ENCODE results near the gene MKX.
"Not testable (repeated sequence)": the region's sequence is repeated elsewhere in the genome, so short reads cannot be mapped to it uniquely, and the experiment has no call there.

MKX gene

DNA sequence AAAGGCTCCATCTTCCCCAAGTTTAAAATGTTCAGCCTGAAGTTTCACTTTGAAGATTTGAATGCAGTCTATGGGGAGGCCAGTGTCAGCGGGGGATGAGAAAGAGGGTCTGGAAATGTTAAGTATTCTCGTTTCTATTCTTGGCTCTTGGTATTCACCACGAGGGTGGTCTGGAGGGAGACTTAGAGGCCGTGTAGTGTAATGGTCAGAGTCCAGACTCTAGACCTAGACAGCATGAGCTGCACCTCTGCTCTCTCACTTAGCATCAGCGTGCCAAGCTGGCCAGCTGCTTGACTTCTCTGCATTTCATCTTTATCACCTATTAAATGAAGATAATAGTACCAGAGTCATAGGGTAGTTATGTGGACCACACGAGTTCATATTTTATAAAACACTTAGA is 57.9 kb downstream of the MKX start:
- DNase-seq: no peak

GRCh38 chr10:27687326-27687725 is 58.3 kb downstream of the MKX start:
- no peak for DNase-seq

DNA sequence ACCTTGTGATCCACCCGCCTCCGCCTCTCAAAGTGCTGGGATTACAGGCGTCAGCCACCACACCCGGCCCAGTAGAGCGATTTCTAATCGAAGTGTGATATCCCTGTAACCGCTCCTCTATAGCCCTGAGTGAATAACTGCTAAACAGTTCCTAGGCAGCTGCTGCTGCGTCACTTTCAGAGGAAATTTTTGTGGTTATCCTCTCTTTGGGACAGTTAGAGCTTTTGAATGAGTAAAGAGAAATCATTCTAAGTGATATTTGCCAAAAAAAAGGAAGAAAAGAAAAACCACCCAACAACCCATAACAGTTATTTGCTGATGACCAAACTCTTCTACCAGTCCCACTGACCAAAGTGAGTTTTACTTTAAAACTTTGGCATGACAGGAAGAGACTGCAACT is 59.9 kb downstream of the MKX start:
- no peak for DNase-seq

DNA sequence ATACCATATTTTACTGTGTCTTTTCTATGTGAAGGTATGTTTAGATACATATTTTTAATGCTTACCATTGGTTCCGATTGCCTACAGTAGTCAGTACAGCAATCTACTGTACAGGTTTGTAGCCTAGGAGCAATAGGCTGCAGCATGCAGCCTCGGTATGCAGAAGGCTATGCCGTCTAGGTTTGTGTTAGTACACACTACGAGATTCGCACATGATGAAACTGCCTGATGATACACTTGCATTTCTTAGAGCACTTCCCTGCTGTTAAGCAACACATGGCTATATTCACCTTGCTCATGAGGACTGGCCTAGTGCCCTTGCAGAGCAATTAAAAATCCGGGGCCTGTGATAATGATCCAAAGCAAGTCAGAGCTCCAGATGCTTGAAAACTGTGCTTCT is 62.4 kb downstream of the MKX start:
- no peak for DNase-seq

DNA sequence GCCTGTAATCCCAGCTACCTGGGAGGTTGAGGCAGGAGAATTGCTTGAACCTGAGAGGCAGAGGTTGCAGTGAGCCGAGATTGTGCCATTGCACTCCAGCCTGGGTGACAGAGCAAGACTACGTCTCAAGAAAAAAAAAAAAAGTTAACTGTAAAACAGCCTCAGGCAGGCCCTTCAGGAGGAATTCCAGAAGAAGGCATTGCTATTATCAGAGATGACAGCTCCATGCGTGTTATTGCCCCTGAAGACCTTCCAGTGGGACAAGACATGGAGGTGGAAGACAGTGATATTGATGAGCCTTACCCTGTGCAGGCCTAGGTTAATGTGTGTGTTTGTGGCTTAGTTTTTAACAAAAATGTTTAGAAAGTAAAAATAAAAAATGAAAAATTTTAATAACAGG is 63.8 kb downstream of the MKX start:
- not testable (repeated sequence) for DNase-seq

GRCh38 chr10:27680691-27681605 is 64.7 kb downstream of the MKX start:
- DNase-seq: no peak

DNA sequence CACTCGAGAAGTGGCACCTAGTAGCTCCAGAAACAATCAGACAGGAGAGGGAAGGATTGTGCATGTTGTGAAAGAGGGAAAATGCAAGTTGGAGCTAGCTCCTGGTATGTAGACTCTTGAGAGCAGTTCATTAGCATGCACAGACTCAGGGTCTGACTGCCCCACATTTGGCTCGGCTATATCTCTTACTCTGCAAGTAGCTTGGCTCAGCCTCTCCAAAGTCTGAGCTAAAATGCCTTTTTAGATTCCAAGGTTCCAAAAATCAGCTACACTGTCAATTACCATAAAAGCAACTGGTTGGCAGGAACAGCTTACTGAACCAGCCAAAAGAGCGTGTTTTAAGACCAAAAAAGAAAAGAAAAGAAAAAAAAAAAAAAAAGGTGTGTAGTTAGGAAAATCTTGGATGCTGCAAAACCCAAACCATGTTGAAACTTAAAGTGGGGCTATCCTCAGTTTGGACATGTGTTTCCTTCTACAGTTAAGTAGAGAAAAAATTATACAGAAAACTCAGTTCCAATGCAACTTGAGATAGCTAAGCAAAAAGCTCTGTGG is 65.5 kb downstream of the MKX start:
- DNase-seq: no peak

DNA sequence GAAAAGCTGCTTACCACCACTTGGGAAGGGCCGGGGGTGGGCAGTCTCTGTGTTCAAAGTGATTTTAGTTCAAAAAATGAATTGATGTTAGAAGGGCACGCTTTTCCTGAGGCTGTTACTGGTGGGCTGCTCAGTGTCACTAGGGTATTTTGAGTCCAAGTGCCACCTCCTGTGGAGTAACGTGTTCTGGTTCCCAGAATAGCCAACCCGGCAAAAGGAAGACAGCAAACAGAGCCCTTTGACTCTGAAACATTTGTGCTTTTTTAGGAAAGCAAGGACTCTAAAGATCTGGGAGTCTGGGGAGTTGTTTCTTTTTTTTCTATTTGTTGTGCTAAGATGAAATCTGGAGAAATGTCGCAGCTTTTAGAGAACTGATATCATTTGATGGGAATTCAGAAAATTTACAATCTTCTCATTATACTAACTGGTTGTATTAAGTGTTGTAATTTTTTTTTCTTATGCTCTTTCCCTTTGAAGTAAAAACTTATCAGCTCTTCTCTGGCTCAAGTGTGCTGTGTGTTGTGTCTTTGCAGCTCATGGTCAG is 66.2 kb downstream of the MKX start:
- no peak for DNase-seq

DNA sequence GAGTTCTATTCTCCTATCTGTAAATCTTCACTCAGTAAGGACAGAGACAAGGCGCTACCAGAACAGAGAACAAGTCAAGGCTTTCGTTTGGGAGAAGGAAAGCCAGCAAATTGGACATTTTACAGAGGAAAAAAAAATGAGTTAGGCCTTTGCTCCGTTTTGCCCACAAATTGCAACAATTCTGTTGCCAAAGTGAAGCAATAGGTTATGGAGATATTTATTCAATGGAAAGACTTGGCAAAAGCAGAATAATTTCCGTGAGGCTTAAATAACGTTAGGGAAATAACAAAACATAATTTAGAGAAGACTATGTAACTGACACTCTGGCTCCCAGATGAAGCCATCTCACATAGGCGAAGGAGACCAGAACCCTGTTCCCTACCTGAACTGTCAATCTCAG is 67.5 kb downstream of the MKX start:
- DNase-seq: no peak

DNA sequence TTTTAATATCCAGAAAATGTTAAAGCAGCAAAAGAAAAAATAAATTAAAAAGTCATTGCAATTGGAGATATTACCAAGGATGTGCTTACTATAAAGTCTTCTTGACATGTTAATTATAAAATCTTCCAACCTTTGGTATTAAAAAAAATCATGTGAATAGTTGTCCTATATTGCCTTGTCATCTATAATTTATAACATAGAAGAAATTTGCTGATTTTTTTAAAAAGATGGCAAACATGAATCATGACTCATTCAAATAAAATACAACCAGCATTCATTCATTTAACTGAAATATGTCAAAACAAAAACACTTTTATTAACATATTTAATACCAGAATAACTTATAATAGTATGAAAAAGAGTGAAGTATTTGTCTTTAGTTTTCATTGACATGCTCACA is 72.6 kb downstream of the MKX start:
- DNase-seq: no peak

DNA sequence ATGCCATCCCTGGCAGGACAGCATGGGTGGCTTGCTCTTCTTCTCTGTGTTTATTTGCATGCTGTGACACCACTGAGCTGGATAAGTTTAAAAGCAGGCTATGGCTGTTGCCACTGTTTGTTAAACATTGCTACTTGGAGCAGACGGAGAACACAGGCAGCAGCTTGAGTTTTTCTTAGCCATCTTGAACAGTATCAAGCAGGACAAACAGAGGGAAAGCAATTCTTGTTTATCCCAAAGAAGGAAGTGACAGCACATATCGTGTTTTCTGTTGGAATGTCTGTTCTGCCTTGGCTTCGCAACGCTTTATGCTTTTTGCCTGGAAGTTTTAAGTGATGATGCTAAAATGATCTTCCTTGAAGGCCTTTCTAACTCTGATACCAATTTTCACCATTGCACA is 73.8 kb downstream of the MKX start:
- DNase-seq: no peak

DNA sequence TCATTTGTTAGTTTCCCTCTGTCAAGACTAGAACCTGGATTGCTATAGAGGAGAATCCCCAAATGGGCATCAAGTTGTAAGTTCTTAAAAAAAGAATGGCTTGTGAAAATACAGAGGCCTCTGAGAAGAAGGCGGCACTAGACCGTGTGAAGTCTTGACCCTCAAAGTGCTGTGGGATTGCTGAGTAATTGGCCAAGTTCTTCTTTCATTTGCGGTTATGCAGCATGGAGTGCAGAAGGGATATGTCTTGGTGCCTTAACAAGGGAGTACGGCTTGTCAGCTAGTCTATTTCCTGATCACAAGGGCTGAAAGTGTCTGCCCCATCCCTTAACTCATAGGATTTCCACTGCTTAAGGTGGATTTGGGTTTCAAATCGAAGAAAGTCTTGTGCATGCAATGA is 81.2 kb downstream of the MKX start:
- DNase-seq: no peak

DNA sequence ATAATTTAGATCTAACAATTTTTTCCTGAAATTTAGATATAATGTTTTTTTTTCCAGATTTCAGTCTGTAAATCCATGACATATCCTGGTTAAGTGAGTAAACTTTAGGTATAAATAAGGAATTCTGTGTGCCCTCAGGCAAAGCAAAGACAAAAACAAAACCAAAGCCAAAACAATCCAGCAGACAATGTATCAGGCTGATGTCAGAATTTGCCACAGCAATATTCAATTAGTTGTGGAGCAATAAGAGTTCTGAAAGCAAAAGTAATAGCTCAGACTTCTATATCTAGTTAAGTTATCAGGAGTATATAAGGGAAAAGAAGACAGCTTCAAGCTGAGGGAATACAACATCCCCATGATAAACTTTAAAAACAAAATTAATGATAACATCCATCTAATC is 82.0 kb downstream of the MKX start:
- no peak for DNase-seq

- DNase-seq: no peak
These were observed 83.9 kb downstream of the MKX start for GRCh38 chr10:27661514-27662286.

DNA sequence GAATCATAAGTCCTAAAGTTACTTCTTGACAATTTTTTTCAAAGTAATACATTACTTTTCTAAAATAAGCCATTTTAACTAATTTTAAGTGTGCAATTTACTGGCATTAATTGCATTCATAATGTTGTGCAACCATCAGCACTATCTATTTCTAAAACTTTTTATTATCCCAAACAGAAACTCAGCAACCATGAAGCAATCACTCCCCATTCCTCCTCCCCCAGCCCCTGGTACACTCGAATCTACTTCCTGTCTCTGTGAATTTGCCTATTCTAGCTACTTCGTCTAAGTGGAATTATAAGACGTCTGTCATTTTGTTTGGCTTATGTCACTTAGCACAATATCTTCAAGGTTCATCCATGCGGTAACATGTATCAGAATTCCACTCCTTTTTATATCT is 84.9 kb downstream of the MKX start:
- no peak for DNase-seq

DNA sequence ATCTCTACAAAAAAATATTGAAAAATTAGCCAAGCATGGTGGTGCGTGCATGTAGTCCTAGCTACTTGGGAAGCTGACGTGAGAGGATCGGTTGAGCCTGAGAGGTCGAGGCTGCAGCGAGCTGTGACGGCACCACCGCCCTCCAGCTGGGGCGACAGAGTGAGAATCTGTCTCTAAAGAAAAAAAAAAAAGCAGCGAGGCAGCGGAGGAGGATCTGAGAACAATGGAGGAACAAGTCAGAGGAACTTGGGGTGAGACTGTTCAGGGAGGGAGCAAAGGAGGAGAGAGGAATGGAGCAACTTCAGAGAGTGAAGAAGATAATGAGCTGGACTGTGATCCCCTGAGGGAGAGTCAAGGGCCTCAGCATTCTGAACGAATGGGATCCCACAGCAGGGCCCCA is 85.4 kb downstream of the MKX start:
- no peak for DNase-seq

DNA sequence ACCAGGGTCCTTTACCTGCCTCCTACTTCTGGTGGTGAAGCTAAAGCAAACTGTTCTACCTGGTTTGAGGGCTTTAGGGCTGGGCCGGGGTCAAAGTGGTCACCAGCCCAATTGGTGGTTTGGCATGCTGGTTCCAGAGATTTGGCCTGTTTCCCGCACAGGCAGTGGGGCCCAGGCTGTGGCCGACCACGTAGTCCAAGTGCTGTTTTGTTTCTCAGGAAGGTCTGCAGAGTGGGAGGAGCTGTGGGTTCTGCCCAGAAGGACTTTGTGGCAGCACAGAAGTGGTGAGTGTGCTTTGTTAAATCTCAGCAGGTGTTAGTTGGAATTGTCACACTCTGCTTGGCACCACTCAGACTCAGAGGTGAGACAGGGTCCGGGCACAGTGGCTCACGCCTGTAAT is 85.8 kb downstream of the MKX start:
- DNase-seq: no peak

DNA sequence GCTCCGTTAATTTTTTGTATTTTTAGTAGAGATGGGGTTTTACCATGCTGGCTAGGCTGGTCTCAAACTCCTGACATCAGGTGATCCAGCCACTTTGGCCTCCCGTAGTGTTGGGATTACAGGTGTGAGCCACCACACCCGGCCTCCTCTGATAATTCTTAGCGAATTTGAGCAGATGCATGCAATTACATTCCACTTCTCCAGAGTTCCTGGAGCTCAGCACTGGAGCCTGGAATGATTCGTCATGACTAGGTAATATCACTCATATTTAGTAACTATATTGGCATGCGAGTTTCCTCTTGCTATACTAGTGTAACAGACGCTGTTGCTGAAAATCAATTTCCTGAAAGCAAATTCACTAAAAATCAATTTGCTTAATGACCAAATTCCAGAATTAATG is 86.8 kb downstream of the MKX start:
- DNase-seq: no peak

DNA sequence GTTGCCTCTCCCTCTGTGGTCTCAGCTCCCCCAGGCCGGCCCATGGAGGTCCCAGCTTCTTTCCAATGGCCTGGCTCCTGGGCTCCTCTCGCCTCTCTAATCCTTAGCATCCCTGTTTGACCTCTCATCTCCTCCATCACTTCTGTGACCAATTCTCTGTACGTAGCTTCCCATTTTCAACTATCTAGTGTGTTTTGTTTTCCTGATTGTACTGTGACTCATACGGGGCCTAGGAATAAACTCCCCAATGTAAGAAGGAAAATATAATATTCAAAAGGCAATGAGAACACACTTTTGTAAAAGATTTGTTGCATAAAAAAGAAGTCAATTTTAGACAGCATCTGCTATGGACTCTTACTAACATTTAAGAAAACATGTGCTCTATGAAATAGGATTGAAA is 90.3 kb downstream of the MKX start:
- no peak for DNase-seq

DNA sequence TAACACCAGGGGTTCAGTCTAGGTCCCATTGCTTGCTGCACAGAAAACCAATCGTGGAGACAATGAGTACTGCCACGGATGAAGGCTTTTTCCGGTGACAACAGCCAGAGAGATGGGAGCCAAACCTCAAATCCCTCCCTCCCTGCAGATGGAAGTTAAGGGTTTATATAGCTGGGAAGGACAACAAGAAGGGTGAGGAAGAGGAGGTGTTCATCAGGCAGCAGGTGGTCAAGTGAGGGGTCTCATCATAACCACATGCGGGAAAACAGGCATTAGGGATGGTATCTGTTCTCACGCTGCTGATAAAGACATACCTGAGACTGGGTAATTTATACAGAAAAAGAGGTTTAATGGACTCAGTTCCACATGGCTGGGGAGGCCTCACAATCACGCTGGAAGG is 91.3 kb downstream of the MKX start:
- DNase-seq: no peak

- DNase-seq: no peak
These were observed 98.9 kb downstream of the MKX start for GRCh38 chr10:27646604-27647175.

DNA sequence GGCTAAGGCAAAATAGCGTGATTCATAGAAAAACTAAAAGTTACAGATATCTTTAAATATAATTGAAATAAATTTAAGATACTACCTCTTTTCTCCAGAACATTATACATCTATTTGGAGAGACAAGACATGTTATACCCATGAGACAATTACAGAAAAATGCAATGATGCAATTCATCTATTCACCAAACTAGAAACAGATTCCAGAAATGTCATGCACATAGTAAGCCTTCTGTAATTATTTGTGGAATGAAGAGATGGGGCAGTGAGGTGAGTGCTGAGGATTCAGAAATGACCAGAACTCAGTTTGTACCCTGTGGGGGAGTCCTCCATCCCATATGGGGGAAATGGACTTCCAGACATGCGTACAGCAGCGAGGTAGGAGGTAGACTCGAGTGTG is 99.4 kb downstream of the MKX start:
- DNase-seq: no peak

DNA sequence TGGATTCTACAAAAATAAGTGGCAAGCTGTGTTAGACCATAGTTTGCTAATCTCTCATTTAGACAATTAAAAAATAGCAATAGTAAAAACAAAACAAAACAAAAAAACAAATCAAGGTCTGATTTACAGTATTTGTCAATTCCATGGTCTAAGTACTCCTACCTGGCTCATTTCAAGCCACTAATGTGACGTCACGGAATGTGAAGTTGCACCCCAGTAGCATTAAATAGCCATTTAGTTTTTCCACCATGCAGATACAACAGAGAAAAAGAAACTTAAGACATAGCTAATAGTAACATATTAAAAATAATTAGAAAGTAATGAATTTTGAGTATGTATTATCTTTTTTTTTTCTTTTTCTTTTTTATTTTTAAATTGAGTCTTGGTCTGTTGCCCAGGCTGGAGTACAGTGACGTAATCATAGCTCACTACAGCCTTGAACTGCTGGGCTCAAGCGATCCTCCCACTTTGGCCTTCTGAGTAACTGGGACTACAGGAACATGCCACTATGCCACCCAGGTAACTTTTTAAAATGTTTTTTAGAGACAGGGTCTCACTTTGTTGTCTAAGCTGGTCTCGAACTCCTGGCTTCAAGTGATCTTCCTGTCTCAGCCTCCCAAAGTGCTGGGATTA is 101.2 kb downstream of the MKX start:
- no peak for DNase-seq
